Astrocyte (in vitro differentiated cells and primary cell): ENCODE results near the gene PLEKHM3. TPM values are rescaled to one million over a fixed set of nuclear protein-coding genes. Genes with fewer than 3 reads are reported as not detected.
A peak's percentile ranks its signal among the peaks of the same experiment; 100 is the strongest.

Source experiments
- DNase-seq: peaks from one replicate; pipeline ENCODE4 v3.0.0-alpha.2; 2010; ENCODE audit warnings: low read depth
- FAIRE-seq: peaks from 2 replicates; lab custom pipeline; 2011; peaks lifted over from hg19 to GRCh38; lab: Jason Lieb, UNC
- H2AFZ ChIP-seq: 2 replicates; pipeline ENCODE4 v1.6.0; 2012; ENCODE audit warnings: low read depth, low read length, inconsistent platforms
- H3K27ac ChIP-seq: 2 replicates; pipeline ENCODE4 v1.5.1; 2011; ENCODE audit warnings: low read depth, low read length, inconsistent platforms
- H3K27me3 ChIP-seq: 2 replicates; pipeline ENCODE4 v1.6.0; 2011; ENCODE audit warnings: low read length, inconsistent platforms; ENCODE audit not compliant: insufficient read depth
- H3K36me3 ChIP-seq: 2 replicates; pipeline ENCODE4 v1.5.1; 2011; ENCODE audit warnings: low read length, inconsistent platforms; ENCODE audit not compliant: insufficient read depth
- H3K4me1 ChIP-seq: 2 replicates; pipeline ENCODE4 v1.5.1; 2011; ENCODE audit warnings: low read length, inconsistent platforms; ENCODE audit not compliant: insufficient read depth
- H3K4me2 ChIP-seq: 2 replicates; pipeline ENCODE4 v1.6.0; 2012; ENCODE audit warnings: low read length, inconsistent platforms
- H3K4me3 ChIP-seq: 2 replicates; pipeline ENCODE4 v1.5.1; 2011; ENCODE audit warnings: low read depth, mild to moderate bottlenecking, low read length, inconsistent platforms; ENCODE audit not compliant: insufficient read depth
- H3K79me2 ChIP-seq: 2 replicates; pipeline ENCODE4 v1.6.0; 2012; ENCODE audit warnings: mild to moderate bottlenecking, low read length, inconsistent platforms; ENCODE audit not compliant: insufficient read depth
- H3K9ac ChIP-seq: 2 replicates; pipeline ENCODE4 v1.6.0; 2012; ENCODE audit warnings: mild to moderate bottlenecking, low read length, inconsistent platforms
- H3K9me3 ChIP-seq: 2 replicates; pipeline ENCODE4 v1.5.1; 2012; ENCODE audit warnings: low read depth, mild to moderate bottlenecking, low read length, inconsistent platforms; ENCODE audit not compliant: insufficient read depth
- H4K20me1 ChIP-seq: 2 replicates; pipeline ENCODE4 v1.6.0; 2012; ENCODE audit warnings: low read length, inconsistent platforms; ENCODE audit not compliant: insufficient read depth
- H3K27ac Mint-ChIP-seq: one replicate; pipeline ENCODE4 v1.8.0; 2021; ENCODE audit warnings: mild to moderate bottlenecking, mixed read lengths; ENCODE audit not compliant: unreplicated experiment
- H3K27me3 Mint-ChIP-seq: one replicate; pipeline ENCODE4 v1.8.0; 2021; ENCODE audit warnings: low read depth, mixed read lengths; ENCODE audit not compliant: unreplicated experiment
- H3K36me3 Mint-ChIP-seq: one replicate; pipeline ENCODE4 v1.8.0; 2021; ENCODE audit warnings: low read depth, mixed read lengths; ENCODE audit not compliant: unreplicated experiment
- H3K4me1 Mint-ChIP-seq: one replicate; pipeline ENCODE4 v1.8.0; 2021; ENCODE audit warnings: low read depth, mixed read lengths; ENCODE audit not compliant: unreplicated experiment
- H3K4me3 Mint-ChIP-seq: one replicate; pipeline ENCODE4 v1.8.0; 2021; ENCODE audit warnings: mild to moderate bottlenecking, moderate library complexity, mixed read lengths; ENCODE audit not compliant: unreplicated experiment
- H3K9me3 Mint-ChIP-seq: one replicate; pipeline ENCODE4 v1.8.0; 2021; ENCODE audit warnings: mild to moderate bottlenecking, mixed read lengths; ENCODE audit not compliant: unreplicated experiment
- CTCF ChIP-seq: IDR thresholded peaks from 2 replicates; pipeline ENCODE4 v1.5.1; 2011; ENCODE audit warnings: low read depth, mild to moderate bottlenecking, inconsistent platforms, low read length, moderate library complexity; ENCODE audit not compliant: insufficient read depth
- EZH2 ChIP-seq: IDR thresholded peaks from 2 replicates; pipeline ENCODE4 v1.6.1; 2012; ENCODE audit warnings: mild to moderate bottlenecking, low read length, inconsistent platforms; ENCODE audit not compliant: insufficient read depth
- total RNA-seq: library from RNA; stranded (reverse); gene quantifications from 2 replicates; pipeline ENCODE4 v1.2.1, GENCODE V29; 2021

Gene PLEKHM3
- total RNA-seq, 1 donor from 2014 or later = 9.1 TPM

GRCh38 chr2:208040199-208041171 is 15.2 kb upstream of the PLEKHM3 start:
- H3K27me3 Mint-ChIP-seq = no peaks in the 10 kb centered on the region
- Histone ChIP-seq H3K4me3 (no peak overlapping the region), H3K4me1 (peaks cover 6% of the 10 kb centered on the region), H3K27ac (no peak overlapping the region), H3K9me3 (no peaks in the 10 kb centered on the region), H3K27me3 (no peaks in the 10 kb centered on the region), H4K20me1 (no peaks in the 10 kb centered on the region), H3K36me3 (no peaks in the 10 kb centered on the region), H3K9ac (no peak overlapping the region), H2AFZ (no peak overlapping the region), H3K79me2 (no peaks in the 10 kb centered on the region), H3K4me2 (peak overlapping the region; percentile 64)
- peak overlapping the region; percentile 9 for H3K27ac Mint-ChIP-seq
- H3K4me1 Mint-ChIP-seq = peaks cover 18% of the 10 kb centered on the region
- no peak overlapping the region for H3K4me3 Mint-ChIP-seq
- H3K36me3 Mint-ChIP-seq = no peaks in the 10 kb centered on the region
- DNase-seq (peak; percentile 61), FAIRE-seq (peak; percentile 84)
- H3K9me3 Mint-ChIP-seq = no peaks in the 10 kb centered on the region
- TF ChIP-seq EZH2 = no peak
- peak; percentile 90 for TF ChIP-seq CTCF

- Mint-ChIP-seq H3K36me3 (no peaks in the 10 kb centered on the region), H3K27me3 (no peaks in the 10 kb centered on the region), H3K4me1 (peaks cover 18% of the 10 kb centered on the region), H3K27ac (peak overlapping the region; percentile 63), H3K4me3 (no peak overlapping the region), H3K9me3 (no peaks in the 10 kb centered on the region)
- TF ChIP-seq EZH2 (no peak), CTCF (no peak)
- Histone ChIP-seq H4K20me1 (no peaks in the 10 kb centered on the region), H3K9ac (no peak overlapping the region), H3K4me2 (peak overlapping the region; percentile 64), H3K36me3 (no peaks in the 10 kb centered on the region), H3K27me3 (no peaks in the 10 kb centered on the region), H3K4me1 (peaks cover 6% of the 10 kb centered on the region), H3K27ac (no peak overlapping the region), H3K79me2 (no peaks in the 10 kb centered on the region), H2AFZ (peak overlapping the region; percentile 61), H3K4me3 (no peak overlapping the region), H3K9me3 (no peaks in the 10 kb centered on the region)
- DNase-seq = peak; percentile 32
- no peak for FAIRE-seq
These were observed 14.2 kb upstream of the PLEKHM3 start for GRCh38 chr2:208039376-208040110.
